GM03348 (cell line): ENCODE measurements around the gene TOP2A.

Experiments
- DNase-seq: peaks from one replicate; pipeline ENCODE4 v3.0.0; 2012; ENCODE audit warnings: low spot score

The TOP2A gene

DNA sequence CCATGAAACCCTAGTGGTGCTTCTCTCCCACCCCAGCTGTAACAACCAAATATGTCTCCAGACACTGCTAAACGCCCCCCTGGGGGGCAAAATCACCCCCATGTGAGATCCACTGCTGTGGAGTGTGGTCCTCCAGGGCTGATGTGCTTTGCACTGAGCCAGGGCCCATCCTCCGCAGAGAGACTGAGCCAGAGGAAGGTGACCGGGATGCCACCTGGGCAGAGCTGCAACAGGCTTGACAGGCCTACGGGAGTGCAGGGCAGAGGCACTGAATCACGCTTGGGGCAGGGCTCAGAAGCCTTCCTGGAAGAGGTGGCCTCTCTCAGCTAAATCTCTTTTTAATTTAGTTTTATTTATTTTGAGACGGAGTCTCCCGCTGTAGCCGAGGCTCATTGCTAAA, 57.6 kb downstream of the TOP2A start:
- DNase-seq = no peak

DNA sequence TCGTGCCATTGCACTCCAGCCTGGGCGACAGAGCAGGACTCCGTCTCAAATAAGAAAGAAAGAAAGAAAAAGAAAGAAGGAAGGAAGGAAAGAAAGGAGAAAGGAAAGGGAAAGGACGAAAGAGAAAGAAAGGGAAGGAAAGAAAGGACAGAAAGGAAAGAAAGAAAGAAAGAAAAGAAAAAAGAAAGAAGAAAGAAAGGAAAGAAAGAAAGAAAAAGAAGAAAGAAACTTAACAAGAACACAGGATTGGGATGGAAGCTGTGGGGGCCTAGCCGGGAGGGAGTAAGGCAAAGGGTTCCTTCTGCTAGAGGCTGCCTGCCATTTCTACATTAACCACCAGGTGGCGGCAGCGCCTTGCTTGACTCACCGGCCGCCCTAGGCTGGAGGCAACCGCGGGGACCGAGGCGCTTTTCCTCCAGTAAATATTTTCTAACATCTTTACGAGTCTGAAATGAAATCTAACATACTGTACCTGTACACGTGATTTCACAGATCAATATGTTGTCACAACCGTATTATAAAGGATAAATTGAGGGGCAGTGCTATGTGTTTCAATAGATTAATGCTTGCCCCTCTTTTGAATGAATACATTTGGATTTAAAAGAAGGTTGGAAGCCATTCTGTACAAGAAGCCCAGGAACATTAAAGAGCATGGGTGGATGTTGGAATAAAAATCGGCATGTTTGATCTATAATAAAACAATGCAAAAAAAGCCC, 59.2 kb downstream of the TOP2A start:
- DNase-seq = peak; percentile 94

DNA sequence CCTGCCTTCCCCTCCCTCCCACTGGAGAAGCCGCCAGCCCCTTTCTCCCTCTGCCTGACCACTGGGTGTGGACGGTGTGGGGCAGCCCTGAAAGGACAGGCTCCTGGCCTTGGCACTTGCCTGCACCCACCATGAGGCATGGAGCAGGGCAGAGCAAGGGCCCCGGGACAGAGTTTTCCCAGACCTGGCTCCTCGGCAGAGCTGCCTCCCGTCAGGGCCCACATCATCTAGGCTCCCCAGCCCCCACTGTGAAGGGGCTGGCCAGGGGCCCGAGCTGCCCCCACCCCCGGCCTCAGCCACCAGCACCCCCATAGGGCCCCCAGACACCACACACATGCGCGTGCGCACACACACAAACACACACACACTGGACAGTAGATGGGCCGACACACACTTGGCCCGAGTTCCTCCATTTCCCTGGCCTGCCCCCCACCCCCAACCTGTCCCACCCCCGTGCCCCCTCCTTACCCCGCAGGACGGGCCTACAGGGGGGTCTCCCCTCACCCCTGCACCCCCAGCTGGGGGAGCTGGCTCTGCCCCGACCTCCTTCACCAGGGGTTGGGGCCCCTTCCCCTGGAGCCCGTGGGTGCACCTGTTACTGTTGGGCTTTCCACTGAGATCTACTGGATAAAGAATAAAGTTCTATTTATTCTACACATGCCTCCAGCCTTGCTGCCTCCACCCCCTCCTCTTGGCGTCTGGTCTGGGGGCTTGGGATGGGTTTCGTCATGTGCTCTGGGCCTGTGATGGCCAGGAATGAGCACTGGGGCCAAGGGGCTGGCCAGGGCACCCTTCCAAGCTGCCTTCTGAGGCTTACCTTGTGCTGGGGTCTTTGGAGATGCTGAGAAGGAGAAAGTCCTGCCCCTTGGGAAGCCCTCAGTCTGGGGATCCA, 60.5 kb downstream of the TOP2A start:
- DNase-seq = no peak

DNA sequence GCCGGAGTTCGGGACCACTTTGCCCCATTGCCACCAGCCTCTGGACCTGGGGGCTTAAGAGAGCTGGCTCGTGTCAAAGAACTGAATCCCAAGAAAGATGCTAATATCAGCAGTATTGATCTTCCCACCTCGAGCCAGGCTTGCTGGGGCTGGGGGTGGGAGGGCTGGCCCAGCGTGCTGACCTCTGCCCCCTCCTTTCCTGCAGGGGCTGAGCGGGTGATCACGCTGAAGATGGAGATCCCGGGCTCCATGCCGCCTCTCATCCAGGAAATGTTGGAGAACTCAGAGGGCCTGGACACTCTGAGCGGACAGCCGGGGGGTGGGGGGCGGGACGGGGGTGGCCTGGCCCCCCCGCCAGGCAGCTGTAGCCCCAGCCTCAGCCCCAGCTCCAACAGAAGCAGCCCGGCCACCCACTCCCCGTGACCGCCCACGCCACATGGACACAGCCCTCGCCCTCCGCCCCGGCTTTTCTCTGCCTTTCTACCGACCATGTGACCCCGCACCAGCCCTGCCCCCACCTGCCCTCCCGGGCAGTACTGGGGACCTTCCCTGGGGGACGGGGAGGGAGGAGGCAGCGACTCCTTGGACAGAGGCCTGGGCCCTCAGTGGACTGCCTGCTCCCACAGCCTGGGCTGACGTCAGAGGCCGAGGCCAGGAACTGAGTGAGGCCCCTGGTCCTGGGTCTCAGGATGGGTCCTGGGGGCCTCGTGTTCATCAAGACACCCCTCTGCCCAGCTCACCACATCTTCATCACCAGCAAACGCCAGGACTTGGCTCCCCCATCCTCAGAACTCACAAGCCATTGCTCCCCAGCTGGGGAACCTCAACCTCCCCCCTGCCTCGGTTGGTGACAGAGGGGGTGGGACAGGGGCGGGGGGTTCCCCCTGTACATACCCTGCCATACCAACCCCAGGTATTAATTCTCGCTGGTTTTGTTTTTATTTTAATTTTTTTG, 61.6 kb downstream of the TOP2A start:
- DNase-seq = no peak

DNA sequence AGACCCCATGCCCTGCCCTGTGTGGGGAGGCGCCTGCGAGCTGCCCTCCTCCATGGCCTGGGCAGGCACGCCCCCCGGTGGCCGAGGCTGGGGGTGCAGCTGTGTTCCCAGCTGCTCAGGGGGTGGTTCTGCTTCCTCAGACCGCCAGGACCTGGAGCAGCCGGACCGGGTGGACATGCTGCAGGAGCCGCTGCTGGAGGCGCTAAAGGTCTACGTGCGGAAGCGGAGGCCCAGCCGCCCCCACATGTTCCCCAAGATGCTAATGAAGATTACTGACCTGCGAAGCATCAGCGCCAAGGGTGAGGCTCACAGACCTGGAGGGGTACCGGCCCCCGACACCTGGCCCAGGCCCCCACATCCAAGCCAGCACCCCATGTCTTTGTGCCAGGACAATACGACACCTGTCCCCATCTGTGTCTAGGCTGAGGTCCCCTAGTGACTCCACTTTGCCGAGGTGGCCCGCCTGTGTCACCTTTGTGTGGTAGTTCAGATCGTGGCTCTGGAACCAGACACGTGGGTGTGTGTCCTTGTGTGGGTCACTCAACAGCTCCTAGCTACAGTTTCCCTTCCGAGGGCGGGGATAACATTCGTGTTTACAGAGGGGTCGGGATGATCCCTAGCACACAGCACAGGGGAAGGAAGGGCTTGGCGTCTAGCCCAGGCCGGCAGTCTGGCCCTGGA, 62.4 kb downstream of the TOP2A start:
- DNase-seq = peak; percentile 89

DNA sequence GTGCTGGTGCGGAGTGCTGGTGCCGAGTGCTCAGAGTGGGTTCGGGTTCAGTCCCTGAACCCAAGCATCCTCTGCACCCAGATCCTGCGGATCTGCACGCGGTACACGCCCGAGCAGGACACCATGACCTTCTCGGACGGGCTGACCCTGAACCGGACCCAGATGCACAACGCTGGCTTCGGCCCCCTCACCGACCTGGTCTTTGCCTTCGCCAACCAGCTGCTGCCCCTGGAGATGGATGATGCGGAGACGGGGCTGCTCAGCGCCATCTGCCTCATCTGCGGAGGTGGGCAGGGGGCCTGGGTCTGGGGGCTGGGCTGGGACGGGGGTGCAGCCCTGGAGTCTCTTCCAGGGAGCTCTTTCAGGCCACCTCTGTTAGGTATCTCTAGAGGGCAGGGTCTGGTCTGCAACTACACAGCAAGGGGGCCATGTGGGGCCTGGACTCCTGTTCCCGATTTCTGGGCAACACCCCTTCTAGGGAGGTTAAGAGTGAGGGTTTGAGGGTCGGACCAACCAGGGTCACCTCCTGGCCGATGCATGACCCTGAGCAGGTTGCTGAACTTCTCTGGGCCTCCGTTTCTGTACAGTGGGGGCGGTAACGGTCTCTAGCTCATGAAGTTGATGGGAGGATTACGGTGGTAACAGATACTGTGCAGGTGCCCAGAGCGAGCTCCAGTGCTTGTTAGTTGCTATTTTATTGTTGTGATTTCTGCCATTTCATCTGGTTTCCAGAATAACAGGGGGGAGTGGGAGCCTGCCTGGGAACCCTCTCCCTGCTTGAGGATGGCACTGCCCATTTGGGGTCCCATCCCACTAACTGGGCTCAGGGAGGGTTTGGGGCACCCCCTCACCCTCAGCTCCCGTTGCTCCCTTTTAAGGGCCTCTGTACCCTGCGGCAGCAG, 63.2 kb downstream of the TOP2A start:
- no peak for DNase-seq

DNA sequence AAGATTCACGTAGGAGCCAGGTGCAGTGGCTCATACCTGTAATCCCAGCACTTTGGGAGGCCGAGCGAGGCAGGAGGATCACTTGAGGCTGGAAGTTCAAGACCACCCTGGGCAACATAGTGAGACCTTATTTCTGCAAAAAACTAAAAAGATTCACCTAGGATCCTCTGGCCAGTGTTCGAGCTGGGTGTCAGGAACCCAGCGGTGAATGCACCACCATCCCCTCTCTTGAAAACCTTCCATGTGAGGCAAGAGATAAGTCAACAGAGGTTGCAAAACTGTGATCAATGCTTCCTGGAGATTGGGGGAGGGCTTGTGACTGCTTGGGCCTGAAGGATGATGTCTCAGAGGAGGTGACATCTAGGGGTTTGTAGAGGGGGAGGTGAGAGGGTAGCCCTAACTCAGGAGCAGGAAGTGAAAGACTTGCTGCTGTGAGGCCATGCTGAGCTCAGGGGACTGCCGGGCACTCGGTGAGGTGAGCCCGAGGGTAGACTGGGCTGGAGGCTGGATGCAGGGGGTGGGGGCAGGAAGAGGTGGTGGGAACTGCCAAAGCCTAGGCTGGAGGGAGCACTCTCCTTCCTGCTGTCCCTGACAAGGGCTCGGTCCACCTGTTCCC, 64.8 kb downstream of the TOP2A start:
- no peak for DNase-seq

DNA sequence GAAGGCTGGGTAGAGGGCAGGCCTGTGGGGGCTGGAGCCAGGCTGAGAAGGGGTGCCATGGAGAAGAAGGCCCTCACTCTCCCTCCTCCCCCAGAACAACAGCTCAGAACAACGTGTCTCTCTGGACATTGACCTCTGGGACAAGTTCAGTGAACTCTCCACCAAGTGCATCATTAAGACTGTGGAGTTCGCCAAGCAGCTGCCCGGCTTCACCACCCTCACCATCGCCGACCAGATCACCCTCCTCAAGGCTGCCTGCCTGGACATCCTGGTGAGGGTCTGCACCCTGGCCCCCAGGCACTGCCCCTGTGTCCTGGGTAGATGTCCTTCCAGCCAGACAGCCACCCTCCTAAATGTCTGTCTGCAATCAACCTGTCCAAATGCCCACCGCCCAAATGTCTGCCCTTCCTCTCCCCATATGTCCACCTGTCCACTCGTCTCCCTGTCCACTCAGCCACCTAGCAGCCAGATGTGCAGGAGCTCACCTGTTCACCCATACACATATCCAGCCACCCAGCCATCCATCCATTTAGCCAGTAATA, 65.4 kb downstream of the TOP2A start:
- no peak for DNase-seq

DNA sequence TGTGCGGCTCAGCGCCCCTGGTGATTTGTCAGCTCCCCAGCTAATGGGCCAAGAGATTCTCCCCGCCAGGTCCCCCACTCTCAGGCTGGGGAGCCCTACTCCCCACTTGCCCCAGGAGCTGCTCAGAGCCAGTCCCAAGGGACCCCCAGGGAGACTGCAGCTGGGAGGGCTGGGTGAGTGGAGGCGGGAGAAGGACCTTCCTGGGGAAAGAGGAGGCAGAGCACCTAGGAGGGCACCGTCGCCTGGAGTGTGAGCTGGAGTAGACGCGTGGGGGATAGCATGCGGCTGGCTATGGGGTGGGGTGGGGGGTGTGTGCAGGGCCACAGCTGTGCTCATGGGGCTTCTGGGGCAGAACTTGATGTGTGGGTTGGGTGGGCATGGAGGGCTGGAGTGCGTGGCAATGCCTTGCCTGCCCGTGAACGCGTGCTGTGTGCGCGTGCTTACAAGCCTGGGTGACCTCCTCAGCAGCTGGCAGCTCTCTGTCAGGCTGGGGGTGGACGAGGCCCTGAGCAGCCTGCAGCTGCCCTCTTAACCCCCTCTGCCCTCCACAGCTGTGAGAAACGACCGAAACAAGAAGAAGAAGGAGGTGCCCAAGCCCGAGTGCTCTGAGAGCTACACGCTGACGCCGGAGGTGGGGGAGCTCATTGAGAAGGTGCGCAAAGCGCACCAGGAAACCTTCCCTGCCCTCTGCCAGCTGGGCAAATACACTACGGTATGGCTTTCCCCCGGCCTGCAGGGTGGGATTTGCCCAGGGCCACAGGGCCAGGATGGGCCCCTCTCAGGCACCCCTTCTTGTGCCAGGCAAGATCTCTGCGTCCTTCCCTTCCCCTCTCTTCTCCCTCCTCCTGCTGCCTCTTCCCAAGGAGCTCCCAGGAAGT, 66.1 kb downstream of the TOP2A start:
- DNase-seq = no peak

DNA sequence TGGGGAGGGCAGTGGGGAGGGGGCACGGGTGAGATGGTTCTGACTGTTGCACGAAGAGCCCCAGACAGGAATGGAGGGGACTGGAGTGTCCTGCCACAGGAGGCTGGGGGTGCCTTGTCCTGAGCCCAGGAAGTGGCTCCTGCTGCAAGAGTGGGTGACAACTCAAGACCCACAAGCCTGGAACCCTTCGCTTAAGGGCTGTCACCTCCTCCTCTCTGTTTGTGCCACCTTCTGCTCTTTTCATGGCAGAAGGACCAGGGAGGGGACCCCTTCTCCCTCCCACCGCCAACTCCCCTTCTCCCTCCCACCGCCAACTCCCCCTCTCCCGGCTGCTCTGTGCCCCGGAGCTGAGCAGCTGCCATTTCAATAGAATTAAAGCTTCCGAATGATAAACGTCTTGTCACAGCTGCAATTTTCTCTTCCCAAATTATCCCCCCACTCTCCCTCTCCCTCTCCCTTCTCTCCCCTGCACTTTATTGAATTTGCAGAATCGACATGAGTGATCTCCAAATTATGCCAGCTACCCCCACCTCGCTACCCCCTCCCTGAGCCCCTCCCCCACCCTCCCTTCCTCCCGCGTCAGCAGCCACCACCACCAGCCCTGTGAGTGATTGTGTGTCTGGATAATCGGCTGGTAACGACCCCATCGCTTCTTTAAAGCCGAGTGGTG, 66.9 kb downstream of the TOP2A start:
- no peak for DNase-seq

DNA sequence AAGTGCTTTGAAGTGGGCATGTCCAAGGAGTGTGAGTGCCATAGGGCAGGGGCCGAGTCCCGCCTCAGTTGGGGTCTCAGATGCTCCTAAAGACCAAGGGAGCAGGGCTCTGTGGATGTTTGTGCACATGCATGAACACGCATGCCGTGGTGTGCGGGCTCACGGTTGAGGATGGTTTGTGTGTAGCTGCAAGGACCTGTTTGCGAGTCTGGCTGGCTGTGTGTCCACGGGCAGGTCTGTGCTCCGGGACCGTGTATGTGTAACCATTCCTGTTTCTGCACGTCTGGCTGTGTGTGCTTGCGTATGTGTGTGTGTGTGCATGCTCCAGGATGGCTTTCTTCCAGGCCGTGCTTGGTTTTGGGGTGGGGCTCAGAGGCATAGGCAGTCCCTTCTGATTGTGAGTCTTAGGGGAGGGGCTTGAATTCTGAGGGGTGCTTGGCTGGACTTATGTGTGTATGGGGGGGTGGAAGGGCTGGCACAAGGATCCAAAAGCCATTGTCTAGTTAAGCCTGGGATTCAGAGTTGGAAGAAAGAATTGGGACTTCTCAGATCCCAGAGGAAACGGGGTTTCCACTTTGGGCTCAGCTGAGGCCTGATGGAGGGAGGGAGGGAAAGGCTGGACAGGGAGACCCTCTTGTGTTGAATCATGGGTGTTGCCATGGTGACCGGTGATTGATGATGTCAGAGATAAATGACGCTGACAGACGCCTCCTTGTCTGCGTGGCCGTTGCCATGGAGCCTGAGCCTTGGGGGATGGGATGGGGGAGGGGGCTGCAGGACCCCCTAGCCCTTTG, 67.6 kb downstream of the TOP2A start:
- DNase-seq = no peak

DNA sequence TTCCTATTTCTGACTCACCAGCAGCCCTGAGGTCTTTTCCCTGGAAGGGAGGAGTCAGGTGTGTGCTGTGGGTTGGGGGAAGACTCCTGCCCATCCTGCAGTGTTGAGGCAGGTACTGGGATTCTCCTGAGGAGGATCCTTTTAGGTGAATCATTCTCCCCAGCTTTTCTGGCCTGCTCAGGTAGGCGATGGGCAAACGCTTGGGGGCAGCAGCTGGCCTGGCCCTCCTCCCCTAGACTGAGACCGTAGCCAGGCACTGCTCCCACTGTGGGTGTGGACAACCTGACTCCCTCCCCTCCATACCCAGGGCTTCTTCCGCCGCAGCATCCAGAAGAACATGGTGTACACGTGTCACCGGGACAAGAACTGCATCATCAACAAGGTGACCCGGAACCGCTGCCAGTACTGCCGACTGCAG, 68.2 kb downstream of the TOP2A start:
- DNase-seq = no peak

DNA sequence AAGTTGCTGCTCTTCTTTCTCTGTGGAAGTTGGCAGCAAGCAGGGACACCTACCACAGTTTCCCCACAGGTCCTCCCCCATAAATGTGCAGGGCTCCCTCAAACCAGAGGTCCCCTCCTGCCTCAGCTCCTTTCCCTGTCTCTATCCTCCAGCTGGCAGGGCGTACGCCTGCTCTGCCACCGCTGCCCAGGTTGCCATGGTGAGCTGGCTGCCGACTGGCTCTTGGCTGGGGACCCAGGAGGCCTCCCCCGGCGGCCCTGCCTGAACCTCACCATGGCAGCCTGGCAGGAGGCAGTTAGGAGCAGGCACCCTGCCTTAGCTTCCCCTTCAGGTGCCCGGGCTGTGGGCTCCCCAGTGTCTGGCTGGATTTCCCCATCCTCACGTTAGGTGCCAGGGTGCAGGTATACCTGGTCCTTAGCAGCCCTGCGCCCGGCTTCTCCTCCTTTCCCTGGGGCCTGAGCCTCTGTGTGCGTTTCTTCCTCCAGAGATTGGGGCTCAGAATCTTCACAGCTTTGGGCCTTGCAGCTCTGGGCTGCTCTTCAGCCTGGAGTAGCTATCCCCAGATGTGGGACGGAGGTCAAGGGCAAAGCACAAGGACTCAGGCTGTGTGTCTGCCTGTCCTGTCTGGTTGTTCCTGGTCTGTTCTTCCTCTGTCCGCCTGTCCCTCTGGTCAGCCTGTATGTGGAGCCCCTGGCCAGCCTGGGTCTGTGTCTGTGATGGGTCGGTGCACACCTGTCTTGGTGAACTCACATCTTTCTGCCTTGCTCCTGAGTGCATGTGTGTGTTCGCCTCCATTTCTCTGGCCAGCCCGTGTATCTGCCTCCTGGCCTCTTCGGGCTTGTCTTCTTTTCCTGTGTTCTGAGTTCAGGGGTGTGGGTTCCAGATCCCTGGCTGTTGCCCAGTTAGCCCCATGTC, 68.9 kb downstream of the TOP2A start:
- no peak for DNase-seq

DNA sequence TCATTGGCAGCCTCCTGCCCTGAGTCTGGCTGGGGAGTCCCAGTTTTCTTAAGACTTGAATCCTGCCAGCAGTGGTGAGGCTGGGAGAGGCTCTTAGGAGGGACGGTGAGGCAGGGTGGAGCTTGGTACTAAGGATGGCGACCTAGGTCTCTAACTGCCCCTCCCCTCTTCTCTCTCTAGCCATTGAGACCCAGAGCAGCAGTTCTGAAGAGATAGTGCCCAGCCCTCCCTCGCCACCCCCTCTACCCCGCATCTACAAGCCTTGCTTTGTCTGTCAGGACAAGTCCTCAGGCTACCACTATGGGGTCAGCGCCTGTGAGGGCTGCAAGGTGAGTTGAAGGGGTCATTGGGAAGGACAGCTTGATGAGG, 69.6 kb downstream of the TOP2A start:
- DNase-seq = no peak

DNA sequence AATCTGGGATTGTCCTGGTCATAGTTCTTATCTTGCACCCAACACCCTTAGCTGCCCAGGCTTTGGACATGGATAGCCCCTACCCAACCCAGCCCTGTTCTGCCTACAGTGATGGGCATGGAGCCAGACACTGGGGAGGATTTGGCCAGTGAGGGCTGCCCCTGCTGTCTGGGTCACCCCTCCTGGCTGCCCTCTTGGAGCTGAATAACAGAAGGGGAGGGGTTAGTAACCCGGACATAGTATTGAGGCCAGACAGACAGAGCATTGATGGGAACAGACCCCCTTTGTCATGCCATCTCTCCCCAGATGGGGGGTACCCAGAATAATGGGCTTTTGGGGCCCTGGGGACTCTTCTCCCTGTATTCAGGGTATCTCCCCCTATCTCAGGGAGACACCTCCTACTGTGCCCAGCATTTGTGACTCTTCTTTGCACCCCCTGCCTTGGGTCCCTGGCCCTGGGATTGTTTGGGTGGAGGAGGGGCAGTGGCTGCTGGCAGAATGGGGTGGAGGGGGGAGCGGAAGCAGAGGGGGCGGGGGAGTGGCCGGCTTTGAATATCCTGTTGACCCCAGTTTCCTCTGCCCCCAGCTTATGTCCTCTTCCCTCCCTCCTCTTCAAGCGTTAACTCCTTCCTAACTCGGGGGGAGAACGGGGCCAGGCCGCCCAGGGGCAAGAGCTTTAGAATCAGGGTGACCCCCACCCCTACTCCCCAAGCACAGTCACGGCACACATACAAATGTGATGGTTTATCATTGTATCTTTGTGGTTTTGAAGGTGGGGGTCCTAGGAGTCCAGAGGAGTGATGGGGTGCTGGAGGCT, 70.2 kb downstream of the TOP2A start:
- DNase-seq = no peak

DNA sequence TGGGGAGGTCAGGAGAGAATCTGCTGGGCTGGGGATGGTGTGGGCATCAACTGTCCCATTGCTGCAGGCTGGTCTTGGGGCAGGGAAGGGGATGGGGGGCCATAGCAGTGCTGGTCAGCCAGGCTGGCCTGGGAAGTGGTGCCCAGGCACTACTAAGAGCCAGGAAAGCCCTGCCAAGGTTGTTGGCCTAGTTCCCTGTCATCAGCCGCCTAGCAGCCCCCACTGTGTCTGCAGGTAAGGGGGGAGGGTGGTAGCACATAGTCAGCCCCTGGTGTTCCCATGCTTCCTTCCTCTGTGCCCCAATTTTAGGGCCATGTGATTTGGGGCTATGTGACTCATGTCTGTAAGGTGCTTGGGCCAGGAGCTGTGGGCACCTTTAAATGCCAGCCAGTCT, 70.9 kb downstream of the TOP2A start:
- DNase-seq = no peak
